NCI-H748 (cell line): ENCODE results near the gene RRP7A.
"Not testable (repeated sequence)": the region's sequence is repeated elsewhere in the genome, so short reads cannot be mapped to it uniquely, and the experiment has no call there.

Source experiments
- DNase-seq: peaks from one replicate; lab custom pipeline; 2025; ENCODE audit not compliant: unreplicated experiment; lab: John Stamatoyannopoulos, UW

The RRP7A gene

GRCh38 chr22:42500161-42500835 is 19.3 kb downstream of the RRP7A start:
- DNase-seq = peak; percentile 17

- DNase-seq = not testable (repeated sequence)
Observed at GRCh38 chr22:42499773-42500160, 19.8 kb downstream of the RRP7A start.

GRCh38 chr22:42495533-42496141 is 24.0 kb downstream of the RRP7A start:
- peak; percentile 63 for DNase-seq

GRCh38 chr22:42493393-42493792 is 26.2 kb downstream of the RRP7A start:
- no peak for DNase-seq

GRCh38 chr22:42492323-42492690 is 27.3 kb downstream of the RRP7A start:
- DNase-seq = no peak

GRCh38 chr22:42490243-42490832 is 29.3 kb downstream of the RRP7A start:
- DNase-seq = no peak

- DNase-seq = no peak
Observed at GRCh38 chr22:42489000-42489399, 30.6 kb downstream of the RRP7A start.

GRCh38 chr22:42484506-42484905 is 35.1 kb downstream of the RRP7A start:
- no peak for DNase-seq

- not testable (repeated sequence) for DNase-seq
Observed at GRCh38 chr22:42483610-42484223, 35.9 kb downstream of the RRP7A start.

- DNase-seq = peak; percentile 35
Observed at GRCh38 chr22:42475122-42475521, 44.5 kb downstream of the RRP7A start.

- DNase-seq = peak; percentile 70
Observed at GRCh38 chr22:42473484-42474193, 46.0 kb downstream of the RRP7A start.

- no peak for DNase-seq
Observed at GRCh38 chr22:42472671-42473070, 46.9 kb downstream of the RRP7A start.

- DNase-seq = no peak
Observed at GRCh38 chr22:42471441-42471840, 48.2 kb downstream of the RRP7A start.

GRCh38 chr22:42470366-42471082 is 49.1 kb downstream of the RRP7A start:
- no peak for DNase-seq

GRCh38 chr22:42468841-42469240 is 50.8 kb downstream of the RRP7A start:
- DNase-seq = no peak

GRCh38 chr22:42462016-42462415 is 57.6 kb downstream of the RRP7A start:
- DNase-seq = peak; percentile 87

- peak; percentile 99 for DNase-seq
Observed at GRCh38 chr22:42461511-42461910, 58.1 kb downstream of the RRP7A start.
